A673 (cell line): ENCODE measurements around the gene RPL19.

Experiments used
- EZH2 ChIP-seq: fragments of 200-600 bp; sonication (generic); IDR thresholded peaks from 2 replicates; pipeline ENCODE4 v1.6.1; 2017; ENCODE audit warnings: borderline replicate concordance, low read depth, mild to moderate bottlenecking, mixed read lengths, antibody characterized with exemption, low read length; ENCODE audit not compliant: poor library complexity, severe bottlenecking
- TF ChIP-seq, protein P1 (sequence below): fragments of 300-800, 200-600 bp; sonication (generic); conservative IDR thresholded peaks from 2 replicates; pipeline ENCODE4 v1.5.1; 2017; ENCODE audit warnings: low read depth, mild to moderate bottlenecking, antibody characterized with exemption, low read length, moderate library complexity, mixed read lengths

GRCh38 chr17:39156491-39156890, 43.6 kb upstream of the RPL19 start:
- TF ChIP-seq EZH2: no peak
- TF ChIP-seq, protein P1, sequence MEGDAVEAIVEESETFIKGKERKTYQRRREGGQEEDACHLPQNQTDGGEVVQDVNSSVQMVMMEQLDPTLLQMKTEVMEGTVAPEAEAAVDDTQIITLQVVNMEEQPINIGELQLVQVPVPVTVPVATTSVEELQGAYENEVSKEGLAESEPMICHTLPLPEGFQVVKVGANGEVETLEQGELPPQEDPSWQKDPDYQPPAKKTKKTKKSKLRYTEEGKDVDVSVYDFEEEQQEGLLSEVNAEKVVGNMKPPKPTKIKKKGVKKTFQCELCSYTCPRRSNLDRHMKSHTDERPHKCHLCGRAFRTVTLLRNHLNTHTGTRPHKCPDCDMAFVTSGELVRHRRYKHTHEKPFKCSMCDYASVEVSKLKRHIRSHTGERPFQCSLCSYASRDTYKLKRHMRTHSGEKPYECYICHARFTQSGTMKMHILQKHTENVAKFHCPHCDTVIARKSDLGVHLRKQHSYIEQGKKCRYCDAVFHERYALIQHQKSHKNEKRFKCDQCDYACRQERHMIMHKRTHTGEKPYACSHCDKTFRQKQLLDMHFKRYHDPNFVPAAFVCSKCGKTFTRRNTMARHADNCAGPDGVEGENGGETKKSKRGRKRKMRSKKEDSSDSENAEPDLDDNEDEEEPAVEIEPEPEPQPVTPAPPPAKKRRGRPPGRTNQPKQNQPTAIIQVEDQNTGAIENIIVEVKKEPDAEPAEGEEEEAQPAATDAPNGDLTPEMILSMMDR: no peak
